IMR-90 (cell line): ENCODE data around the gene HAX1. TPM values are rescaled to one million over a fixed set of nuclear protein-coding genes. Genes with fewer than 3 reads are reported as not detected.

Source experiments
- ATAC-seq: fragments of 200-7000 bp; cut with Tn5 transposase; 2 replicates; pipeline ENCODE4 v1.9.1; 2020; ENCODE audit warnings: low read depth, mild to moderate bottlenecking, moderate library complexity
- BruUV-seq: library from RNA; stranded (reverse); fragments of 400-500 nt; replicated peaks from 2 replicates; lab custom pipeline; 2021; lab: Mats Ljungman, UMichigan
- CTCF ChIA-PET: fragments of 300-600 bp; formaldehyde crosslinking; extraction: SDS; loops from one replicate; lab custom pipeline; 2021; ENCODE audit warnings: antibody characterized with exemption; lab: Yijun Ruan, JAX
- POLR2A ChIA-PET: fragments of 300-600 bp; sonication (Branson Sonifier 250); formaldehyde crosslinking; loops from one replicate; lab custom pipeline; 2022; ENCODE audit warnings: antibody characterized with exemption; ENCODE audit not compliant: unreplicated experiment; lab: Charles Lee
- DNase-seq: peaks from one replicate; pipeline ENCODE4 v3.0.0; 2013
- H2AFZ ChIP-seq: replicated peaks from 2 replicates; pipeline ENCODE3; 2013; ENCODE audit warnings: low read length, mild to moderate bottlenecking; ENCODE audit not compliant: poor library complexity
- H2AK5ac ChIP-seq: 2 replicates; pipeline ENCODE4 v1.6.1; 2013; ENCODE audit warnings: low read depth, low read length, inconsistent platforms
- H2AK9ac ChIP-seq: replicated peaks from 2 replicates; pipeline ENCODE3; 2013; ENCODE audit warnings: mild to moderate bottlenecking, low read depth, low read length, moderate library complexity; ENCODE audit not compliant: poor library complexity
- H2BK120ac ChIP-seq: 2 replicates; pipeline ENCODE4 v1.6.1; 2013; ENCODE audit warnings: low read depth, low read length, inconsistent platforms
- H2BK15ac ChIP-seq: 3 replicates; pipeline ENCODE4 v1.6.1; 2013; ENCODE audit warnings: low read depth, low read length, inconsistent platforms
- H2BK20ac ChIP-seq: 2 replicates; pipeline ENCODE4 v1.6.1; 2013; ENCODE audit warnings: low read depth, mild to moderate bottlenecking, inconsistent platforms, low read length, moderate library complexity
- H2BK5ac ChIP-seq: 2 replicates; pipeline ENCODE4 v1.6.1; 2013; ENCODE audit warnings: mild to moderate bottlenecking, low read depth, low read length, inconsistent platforms; ENCODE audit not compliant: poor library complexity, severe bottlenecking
- H3K14ac ChIP-seq: replicated peaks from 2 replicates; pipeline ENCODE4 v1.6.1; 2013; ENCODE audit warnings: low read depth, low read length, inconsistent platforms
- H3K18ac ChIP-seq: 2 replicates; pipeline ENCODE4 v1.6.1; 2013; ENCODE audit warnings: low read depth, low read length, control low read depth
- H3K23ac ChIP-seq: 2 replicates; pipeline ENCODE4 v1.6.1; 2013; ENCODE audit warnings: low read depth, low read length, inconsistent platforms
- H3K27ac ChIP-seq: 2 replicates; pipeline ENCODE4 v1.5.1; 2013; ENCODE audit warnings: mild to moderate bottlenecking, control low read depth, low read length; ENCODE audit not compliant: insufficient read depth
- H3K27me3 ChIP-seq: 2 replicates; pipeline ENCODE4 v1.6.1; 2013; ENCODE audit warnings: low read length; ENCODE audit not compliant: control insufficient read depth, insufficient read depth
- H3K36me3 ChIP-seq: 2 replicates; pipeline ENCODE4 v1.6.1; 2013; ENCODE audit warnings: low read length, mixed read lengths; ENCODE audit not compliant: control insufficient read depth, insufficient read depth
- H3K4ac ChIP-seq: 2 replicates; pipeline ENCODE4 v1.6.1; 2013; ENCODE audit warnings: low read depth, low read length, inconsistent platforms
- H3K4me1 ChIP-seq: 2 replicates; pipeline ENCODE4 v1.6.1; 2013; ENCODE audit warnings: low read length, mixed read lengths; ENCODE audit not compliant: control insufficient read depth, insufficient read depth
- H3K4me2 ChIP-seq: 2 replicates; pipeline ENCODE4 v1.6.1; 2013; ENCODE audit warnings: low read depth, mild to moderate bottlenecking, control low read depth, low read length, moderate library complexity
- H3K4me3 ChIP-seq: 2 replicates; pipeline ENCODE4 v1.5.1; 2013; ENCODE audit warnings: low read depth, mild to moderate bottlenecking, control low read depth, low read length, moderate library complexity; ENCODE audit not compliant: insufficient read depth
- H3K56ac ChIP-seq: 2 replicates; pipeline ENCODE4 v1.6.1; 2013; ENCODE audit warnings: low read length, inconsistent platforms; ENCODE audit not compliant: insufficient read depth; ENCODE audit errors: extremely low read depth
- H3K79me1 ChIP-seq, 2 experiments: 2 replicates each; pipeline ENCODE4 v1.6.1; 2013; ENCODE audit warnings: low read length in 2 of 2, inconsistent platforms in 1 of 2, low read depth in 1 of 2
- H3K9ac ChIP-seq: 2 replicates; pipeline ENCODE4 v1.6.1; 2013; ENCODE audit warnings: low read depth, low read length, control low read depth
- H3K9me1 ChIP-seq: 2 replicates; pipeline ENCODE4 v1.6.1; 2013; ENCODE audit warnings: low read length, inconsistent platforms; ENCODE audit not compliant: insufficient read depth
- H3K9me3 ChIP-seq: 2 replicates; pipeline ENCODE4 v1.6.1; 2013; ENCODE audit warnings: low read length; ENCODE audit not compliant: control insufficient read depth, insufficient read depth
- H4K20me1 ChIP-seq: 2 replicates; pipeline ENCODE4 v1.6.1; 2013; ENCODE audit warnings: low read length, inconsistent platforms; ENCODE audit not compliant: insufficient read depth
- H4K5ac ChIP-seq: 2 replicates; pipeline ENCODE4 v1.6.1; 2013; ENCODE audit warnings: mild to moderate bottlenecking, low read depth, low read length, control low read depth
- H4K8ac ChIP-seq, 2 experiments: 2 replicates each; pipeline ENCODE4 v1.6.1; 2013; ENCODE audit warnings: low read depth in 2 of 2, low read length in 2 of 2, control low read depth in 1 of 2, inconsistent platforms in 1 of 2
- H4K91ac ChIP-seq: 2 replicates; pipeline ENCODE4 v1.6.1; 2013; ENCODE audit warnings: low read depth, low read length, inconsistent platforms; ENCODE audit not compliant: insufficient read depth
- MAFK ChIP-seq: IDR thresholded peaks from 2 replicates; pipeline ENCODE4 v1.6.1; 2012; ENCODE audit warnings: low read depth, low read length, improper control_type of control experiment
- NFE2L2 ChIP-seq: fragments of 150-350 bp; IDR thresholded peaks from 2 replicates; pipeline ENCODE4 v1.6.1; 2016; ENCODE audit warnings: low read depth, mild to moderate bottlenecking, low read length
- RFX5 ChIP-seq: IDR thresholded peaks from 2 replicates; pipeline ENCODE4 v1.8.0; 2012; ENCODE audit warnings: low read depth, mild to moderate bottlenecking, low read length, moderate library complexity
- WGBS, 2 experiments: methylation state at CpG; one replicate each; pipeline versions ENCODE4 v1.1.5 to v1.1.7; 2013; ENCODE audit warnings: missing lambda C conversion rate in 2 of 2; ENCODE audit not compliant: insufficient read length in 1 of 2; ENCODE audit errors: extremely low coverage in 2 of 2; 5-methylcytosine and 5-hydroxymethylcytosine counted together
- dilution Hi-C: fragments of 300-500 bp; cut with HindIII; formaldehyde crosslinking; loops from one replicate; pipeline ENCODE4 v1.14.3; 2018; ENCODE audit warnings: low sequenced_read_pairs; ENCODE audit not compliant: unreplicated experiment
- in situ Hi-C: fragments of 300-500 bp; cut with MboI; formaldehyde crosslinking; loops from 3 replicates; pipeline ENCODE4 v1.14.3; 2019; ENCODE audit warnings: low sequenced_read_pairs, inconsistent platforms, mixed read lengths
- intact Hi-C: fragments of 100-400 bp; cut with micrococcal nuclease; formaldehyde crosslinking; loops from 2 replicates; pipeline ENCODE4 v1.10.0; 2022
- polyA plus RNA-seq, 3 experiments: library from polyadenylated mRNA; depleted of rRNA; stranded (reverse); fragments of >200 nt; gene quantifications; 2 replicates each; pipeline ENCODE4 v1.2.3, GENCODE V29; 2012; ENCODE audit warnings: low replicate concordance in 1 of 3
- total RNA-seq: library from RNA; depleted of rRNA; stranded (reverse); fragments of >200 nt; gene quantifications from 2 replicates; pipeline ENCODE4 v1.2.3, GENCODE V29; 2012

The HAX1 gene
- total and polyA plus RNA-seq, 2 of the 4 experiments (the other 2 are of a cell fraction) = 117 to 146 TPM

- H2BK5ac ChIP-seq = no peak overlapping the region
- no peak overlapping the region for H3K23ac ChIP-seq
- no peak overlapping the region for H3K27ac ChIP-seq
- POLR2A ChIA-PET = no interaction called here
- H3K4me2 ChIP-seq = no peak overlapping the region
- dilution Hi-C loops = no loop called here
- no peak overlapping the region for H2BK120ac ChIP-seq
- no peak overlapping the region for H2BK15ac ChIP-seq
- no peak overlapping the region for H2AFZ ChIP-seq
- H3K36me3 ChIP-seq = no peaks in the 10 kb centered on the region
- ATAC-seq = no peak
- H2BK20ac ChIP-seq = no peak overlapping the region
- peaks cover 2% of the 10 kb centered on the region; the same call in 1 of the 2 replicates for H3K27me3 ChIP-seq
- no peak overlapping the region for H2AK5ac ChIP-seq
- no peaks in the 10 kb centered on the region for H4K20me1 ChIP-seq
- no peak overlapping the region for H3K9ac ChIP-seq
- no peaks in the 10 kb centered on the region for H3K9me3 ChIP-seq
- H2AK9ac ChIP-seq = no peak overlapping the region
- in situ Hi-C loops = no loop called here
- no peak for DNase-seq
- H3K79me1 ChIP-seq = no peaks in the 10 kb centered on the region
- intact Hi-C loops = no loop called here
- H3K4ac ChIP-seq = no peak overlapping the region
- no peaks in the 10 kb centered on the region for H3K4me1 ChIP-seq
- no peak overlapping the region for H3K56ac ChIP-seq
- CTCF ChIA-PET = no interaction called here
- no peak overlapping the region for H4K8ac ChIP-seq
- WGBS, 2 experiments = no CpG with 5 or more reads among the region's 1 CpG
- TF ChIP-seq MAFK (no peak), RFX5 (no peak), NFE2L2 (no peak)
- H3K4me3 ChIP-seq = no peak overlapping the region
- no peaks in the 10 kb centered on the region for H3K9me1 ChIP-seq
- H4K91ac ChIP-seq = no peak overlapping the region
- no TSS peak for BruUV-seq
- H3K18ac ChIP-seq = no peak overlapping the region
- H3K14ac ChIP-seq = no peak overlapping the region
- no peak overlapping the region for H4K5ac ChIP-seq
Observed at GRCh38 chr1:154301582-154301981, 29.2 kb downstream of the HAX1 start.
